H1 (cell line): ENCODE measurements around the gene AANAT. TPM values are rescaled to one million over a fixed set of nuclear protein-coding genes. Genes with fewer than 3 reads are reported as not detected.

Source experiments
- HDAC6 ChIP-seq: IDR thresholded peaks from one replicate; pipeline ENCODE4 v1.7.1; 2012; ENCODE audit warnings: low read depth, mild to moderate bottlenecking, inconsistent platforms, low read length, moderate library complexity
- KDM5A ChIP-seq: fragments of 200-600 bp; IDR thresholded peaks from 2 replicates; pipeline ENCODE4 v1.7.1; 2012; ENCODE audit warnings: mild to moderate bottlenecking, low read length, inconsistent platforms, mixed read lengths
- SIX5 ChIP-seq: IDR thresholded peaks from 2 replicates; pipeline ENCODE4 v1.6.1; 2011; ENCODE audit warnings: mild to moderate bottlenecking, low read depth, low read length
- SP2 ChIP-seq: IDR thresholded peaks from 2 replicates; pipeline ENCODE4 v1.6.1; 2012; ENCODE audit warnings: mild to moderate bottlenecking, low read length, inconsistent platforms
- TBP ChIP-seq: IDR thresholded peaks from 2 replicates; pipeline ENCODE4 v1.6.1; 2011; ENCODE audit warnings: low read depth, low read length, improper control_type of control experiment
- polyA plus RNA-seq, 7 experiments: library from polyadenylated mRNA; depleted of rRNA in 3 of 7; stranded (reverse) in 5 of 7; unstranded in 2 of 7; fragments of >200 nt in 5 of 7; fragments of 200-250 nt in 2 of 7; gene quantifications; 1 replicate in 5 of 7; 2 replicates in 1 of 7; 4 replicates in 1 of 7; pipeline versions ENCODE4 v1.2.1 to v1.2.3, GENCODE V29; 2011 to 2013; ENCODE audit warnings: missing spikeins in 2 of 7, mixed read lengths in 2 of 7
- total RNA-seq: library from RNA; stranded (reverse); fragmentation: NEBNext Ultra II Directional; extraction: Animal tissue kit (Norgen Biotek cat#: 25700); gene quantifications from 2 replicates; pipeline ENCODE4 v1.2.1, GENCODE V29; 2021
- TF ChIP-seq, protein P1 (sequence below): fragments of 300-600 bp; sonication (generic); IDR thresholded peaks from 2 replicates; pipeline ENCODE4 v1.7.1; 2012; ENCODE audit warnings: low read length, moderate library complexity, mild to moderate bottlenecking, inconsistent platforms; ENCODE audit not compliant: insufficient replicate concordance
- TF ChIP-seq, protein P2 (sequence below), 3 experiments: IDR thresholded peaks; 1 replicate in 2 of 3; 2 replicates in 1 of 3; pipeline versions ENCODE4 v1.5.1 to v1.6.1; 2011; ENCODE audit warnings: low read length in 3 of 3, mild to moderate bottlenecking in 3 of 3, inconsistent platforms in 2 of 3, low read depth in 1 of 3, moderate library complexity in 1 of 3; ENCODE audit not compliant: insufficient read depth in 1 of 3; ENCODE audit errors: control extremely low read depth in 1 of 3

Gene AANAT
- total and polyA plus RNA-seq, 2 of the 8 experiments (the other 6 are each of a cell fraction or from before 2014, with no cell fraction given): 0.53 TPM; not detected in 1

DNA sequence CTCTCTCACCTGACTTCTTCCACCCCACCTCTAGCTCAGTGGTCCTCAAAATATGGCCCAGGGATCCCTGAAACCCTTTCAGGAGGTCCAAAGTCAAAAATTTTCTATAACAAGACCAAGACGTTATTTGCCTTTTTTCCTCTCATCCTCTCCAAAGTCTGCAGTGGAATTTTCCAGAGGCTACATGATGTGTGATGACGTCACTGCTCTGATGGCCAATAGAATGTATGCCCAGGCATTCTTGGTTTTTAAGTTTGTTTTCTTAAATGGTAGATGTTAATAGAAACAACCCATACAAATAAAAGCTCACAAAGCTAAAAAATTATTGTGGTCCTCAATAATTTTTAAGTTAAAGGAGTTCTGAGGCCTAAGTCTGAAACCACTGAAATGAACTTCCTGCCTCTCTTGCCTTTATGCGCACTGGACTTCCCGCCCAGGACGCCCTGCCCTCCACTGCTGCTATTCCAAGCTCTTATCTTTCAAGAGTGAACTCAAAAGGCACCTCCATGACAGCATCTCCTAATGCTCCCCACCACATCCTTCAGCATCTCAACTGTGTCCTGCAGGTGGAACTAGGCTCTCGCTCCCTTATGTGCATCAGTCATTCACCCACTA lies 28.0 kb upstream of the AANAT start (continued):
- TF ChIP-seq SP2: no peak
- TF ChIP-seq SIX5: no peak
- no peak for TF ChIP-seq HDAC6
- TF ChIP-seq, protein P1, sequence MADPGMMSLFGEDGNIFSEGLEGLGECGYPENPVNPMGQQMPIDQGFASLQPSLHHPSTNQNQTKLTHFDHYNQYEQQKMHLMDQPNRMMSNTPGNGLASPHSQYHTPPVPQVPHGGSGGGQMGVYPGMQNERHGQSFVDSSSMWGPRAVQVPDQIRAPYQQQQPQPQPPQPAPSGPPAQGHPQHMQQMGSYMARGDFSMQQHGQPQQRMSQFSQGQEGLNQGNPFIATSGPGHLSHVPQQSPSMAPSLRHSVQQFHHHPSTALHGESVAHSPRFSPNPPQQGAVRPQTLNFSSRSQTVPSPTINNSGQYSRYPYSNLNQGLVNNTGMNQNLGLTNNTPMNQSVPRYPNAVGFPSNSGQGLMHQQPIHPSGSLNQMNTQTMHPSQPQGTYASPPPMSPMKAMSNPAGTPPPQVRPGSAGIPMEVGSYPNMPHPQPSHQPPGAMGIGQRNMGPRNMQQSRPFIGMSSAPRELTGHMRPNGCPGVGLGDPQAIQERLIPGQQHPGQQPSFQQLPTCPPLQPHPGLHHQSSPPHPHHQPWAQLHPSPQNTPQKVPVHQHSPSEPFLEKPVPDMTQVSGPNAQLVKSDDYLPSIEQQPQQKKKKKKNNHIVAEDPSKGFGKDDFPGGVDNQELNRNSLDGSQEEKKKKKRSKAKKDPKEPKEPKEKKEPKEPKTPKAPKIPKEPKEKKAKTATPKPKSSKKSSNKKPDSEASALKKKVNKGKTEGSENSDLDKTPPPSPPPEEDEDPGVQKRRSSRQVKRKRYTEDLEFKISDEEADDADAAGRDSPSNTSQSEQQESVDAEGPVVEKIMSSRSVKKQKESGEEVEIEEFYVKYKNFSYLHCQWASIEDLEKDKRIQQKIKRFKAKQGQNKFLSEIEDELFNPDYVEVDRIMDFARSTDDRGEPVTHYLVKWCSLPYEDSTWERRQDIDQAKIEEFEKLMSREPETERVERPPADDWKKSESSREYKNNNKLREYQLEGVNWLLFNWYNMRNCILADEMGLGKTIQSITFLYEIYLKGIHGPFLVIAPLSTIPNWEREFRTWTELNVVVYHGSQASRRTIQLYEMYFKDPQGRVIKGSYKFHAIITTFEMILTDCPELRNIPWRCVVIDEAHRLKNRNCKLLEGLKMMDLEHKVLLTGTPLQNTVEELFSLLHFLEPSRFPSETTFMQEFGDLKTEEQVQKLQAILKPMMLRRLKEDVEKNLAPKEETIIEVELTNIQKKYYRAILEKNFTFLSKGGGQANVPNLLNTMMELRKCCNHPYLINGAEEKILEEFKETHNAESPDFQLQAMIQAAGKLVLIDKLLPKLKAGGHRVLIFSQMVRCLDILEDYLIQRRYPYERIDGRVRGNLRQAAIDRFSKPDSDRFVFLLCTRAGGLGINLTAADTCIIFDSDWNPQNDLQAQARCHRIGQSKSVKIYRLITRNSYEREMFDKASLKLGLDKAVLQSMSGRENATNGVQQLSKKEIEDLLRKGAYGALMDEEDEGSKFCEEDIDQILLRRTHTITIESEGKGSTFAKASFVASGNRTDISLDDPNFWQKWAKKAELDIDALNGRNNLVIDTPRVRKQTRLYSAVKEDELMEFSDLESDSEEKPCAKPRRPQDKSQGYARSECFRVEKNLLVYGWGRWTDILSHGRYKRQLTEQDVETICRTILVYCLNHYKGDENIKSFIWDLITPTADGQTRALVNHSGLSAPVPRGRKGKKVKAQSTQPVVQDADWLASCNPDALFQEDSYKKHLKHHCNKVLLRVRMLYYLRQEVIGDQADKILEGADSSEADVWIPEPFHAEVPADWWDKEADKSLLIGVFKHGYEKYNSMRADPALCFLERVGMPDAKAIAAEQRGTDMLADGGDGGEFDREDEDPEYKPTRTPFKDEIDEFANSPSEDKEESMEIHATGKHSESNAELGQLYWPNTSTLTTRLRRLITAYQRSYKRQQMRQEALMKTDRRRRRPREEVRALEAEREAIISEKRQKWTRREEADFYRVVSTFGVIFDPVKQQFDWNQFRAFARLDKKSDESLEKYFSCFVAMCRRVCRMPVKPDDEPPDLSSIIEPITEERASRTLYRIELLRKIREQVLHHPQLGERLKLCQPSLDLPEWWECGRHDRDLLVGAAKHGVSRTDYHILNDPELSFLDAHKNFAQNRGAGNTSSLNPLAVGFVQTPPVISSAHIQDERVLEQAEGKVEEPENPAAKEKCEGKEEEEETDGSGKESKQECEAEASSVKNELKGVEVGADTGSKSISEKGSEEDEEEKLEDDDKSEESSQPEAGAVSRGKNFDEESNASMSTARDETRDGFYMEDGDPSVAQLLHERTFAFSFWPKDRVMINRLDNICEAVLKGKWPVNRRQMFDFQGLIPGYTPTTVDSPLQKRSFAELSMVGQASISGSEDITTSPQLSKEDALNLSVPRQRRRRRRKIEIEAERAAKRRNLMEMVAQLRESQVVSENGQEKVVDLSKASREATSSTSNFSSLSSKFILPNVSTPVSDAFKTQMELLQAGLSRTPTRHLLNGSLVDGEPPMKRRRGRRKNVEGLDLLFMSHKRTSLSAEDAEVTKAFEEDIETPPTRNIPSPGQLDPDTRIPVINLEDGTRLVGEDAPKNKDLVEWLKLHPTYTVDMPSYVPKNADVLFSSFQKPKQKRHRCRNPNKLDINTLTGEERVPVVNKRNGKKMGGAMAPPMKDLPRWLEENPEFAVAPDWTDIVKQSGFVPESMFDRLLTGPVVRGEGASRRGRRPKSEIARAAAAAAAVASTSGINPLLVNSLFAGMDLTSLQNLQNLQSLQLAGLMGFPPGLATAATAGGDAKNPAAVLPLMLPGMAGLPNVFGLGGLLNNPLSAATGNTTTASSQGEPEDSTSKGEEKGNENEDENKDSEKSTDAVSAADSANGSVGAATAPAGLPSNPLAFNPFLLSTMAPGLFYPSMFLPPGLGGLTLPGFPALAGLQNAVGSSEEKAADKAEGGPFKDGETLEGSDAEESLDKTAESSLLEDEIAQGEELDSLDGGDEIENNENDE: no peak
- TF ChIP-seq KDM5A: no peak
- TF ChIP-seq TBP: no peak
- TF ChIP-seq, protein P2, sequence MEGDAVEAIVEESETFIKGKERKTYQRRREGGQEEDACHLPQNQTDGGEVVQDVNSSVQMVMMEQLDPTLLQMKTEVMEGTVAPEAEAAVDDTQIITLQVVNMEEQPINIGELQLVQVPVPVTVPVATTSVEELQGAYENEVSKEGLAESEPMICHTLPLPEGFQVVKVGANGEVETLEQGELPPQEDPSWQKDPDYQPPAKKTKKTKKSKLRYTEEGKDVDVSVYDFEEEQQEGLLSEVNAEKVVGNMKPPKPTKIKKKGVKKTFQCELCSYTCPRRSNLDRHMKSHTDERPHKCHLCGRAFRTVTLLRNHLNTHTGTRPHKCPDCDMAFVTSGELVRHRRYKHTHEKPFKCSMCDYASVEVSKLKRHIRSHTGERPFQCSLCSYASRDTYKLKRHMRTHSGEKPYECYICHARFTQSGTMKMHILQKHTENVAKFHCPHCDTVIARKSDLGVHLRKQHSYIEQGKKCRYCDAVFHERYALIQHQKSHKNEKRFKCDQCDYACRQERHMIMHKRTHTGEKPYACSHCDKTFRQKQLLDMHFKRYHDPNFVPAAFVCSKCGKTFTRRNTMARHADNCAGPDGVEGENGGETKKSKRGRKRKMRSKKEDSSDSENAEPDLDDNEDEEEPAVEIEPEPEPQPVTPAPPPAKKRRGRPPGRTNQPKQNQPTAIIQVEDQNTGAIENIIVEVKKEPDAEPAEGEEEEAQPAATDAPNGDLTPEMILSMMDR (IDR thresholded peaks at IDR 0.05; ENCODE audit: control extremely low read depth in 1 of 3, insufficient read depth in 1 of 3, low read depth in 1 of 3, low read length in 3 of 3): no peak
